HCT116 (cell line): ENCODE data around the gene TMEM187. TPM values are rescaled to one million over a fixed set of nuclear protein-coding genes. Genes with fewer than 3 reads are reported as not detected.
A peak's percentile ranks its signal among the peaks of the same experiment; 100 is the strongest.

ENCODE experiments used
- ATAC-seq: fragments of 200-7000 bp; cut with Tn5 transposase; 2 replicates; pipeline ENCODE4 v1.9.1; 2020; ENCODE audit warnings: mild to moderate bottlenecking, moderate library complexity
- BruUV-seq: library from RNA; stranded (reverse); fragments of 400-500 nt; replicated peaks from 2 replicates; lab custom pipeline; 2021; lab: Mats Ljungman, UMichigan
- CTCF ChIA-PET: fragments of 300-600 bp; sonication (Branson Sonifier 250); formaldehyde crosslinking; loops from one replicate; lab custom pipeline; 2021; ENCODE audit warnings: antibody characterized with exemption; lab: Charles Lee
- POLR2A ChIA-PET: fragments of 300-600, 350-600 bp; sonication (Branson Sonifier 250); formaldehyde crosslinking; loops from one replicate; lab custom pipeline; 2021; ENCODE audit warnings: antibody characterized with exemption; lab: Charles Lee
- RAD21 ChIA-PET, 2 experiments: fragments of 300-600 bp; sonication (Branson Sonifier 250); formaldehyde crosslinking; loops; one replicate each; lab custom pipeline; 2023; ENCODE audit warnings: low total read pairs in 2 of 2; ENCODE audit not compliant: uncharacterized antibody in 2 of 2, unreplicated experiment in 2 of 2, low non-redundant PET in 1 of 2; lab: Charles Lee
- DNase-seq: peaks from one replicate; pipeline ENCODE4 v3.0.0-alpha.2; 2010; ENCODE audit warnings: low read depth, low spot score
- H2AFZ ChIP-seq: fragments of 200-600 bp; shearing (Covaris generic), sonication (generic); 2 replicates; pipeline ENCODE4 v1.6.1; 2017; ENCODE audit warnings: low read depth, mixed run types, mixed read lengths, antibody characterized with exemption, low read length; ENCODE audit not compliant: poor library complexity, severe bottlenecking
- H3K27ac ChIP-seq: 2 replicates; pipeline ENCODE4 v1.5.1; 2012; ENCODE audit warnings: low read depth, low read length
- H3K27me3 ChIP-seq: fragments of 200-600 bp; sonication (generic); 2 replicates; pipeline ENCODE4 v1.6.1; 2016; ENCODE audit warnings: mixed run types, low read length, mixed read lengths; ENCODE audit not compliant: insufficient read depth
- H3K36me3 ChIP-seq, 2 experiments: fragments of 200-500 bp in 1 of 2; fragments of 200-600 bp in 1 of 2; sonication (Bioruptor generic) in 1 of 2; sonication (generic) in 1 of 2; 2 replicates each; pipeline versions ENCODE4 v1.5.1 to v1.6.1; 2014 to 2016; ENCODE audit warnings: low read length in 2 of 2, inconsistent platforms in 1 of 2, mixed read lengths in 1 of 2, mixed run types in 1 of 2; ENCODE audit not compliant: insufficient read depth in 2 of 2, control insufficient read depth in 1 of 2
- H3K4me1 ChIP-seq, 2 experiments: fragments of 200-600 bp in 1 of 2; sonication (generic) in 1 of 2; 2 replicates each; pipeline versions ENCODE4 v1.5.1 to v1.6.1; 2012 to 2017; ENCODE audit warnings: low read length in 2 of 2, inconsistent platforms in 1 of 2, mild to moderate bottlenecking in 1 of 2, mixed read lengths in 1 of 2, mixed run types in 1 of 2, moderate library complexity in 1 of 2; ENCODE audit not compliant: insufficient read depth in 2 of 2, control insufficient read depth in 1 of 2
- H3K4me2 ChIP-seq: fragments of 200-600 bp; sonication (generic); 2 replicates; pipeline ENCODE4 v1.6.1; 2017; ENCODE audit warnings: mixed run types, low read length, mixed read lengths
- H3K4me3 ChIP-seq, 2 experiments: fragments of 200-600 bp in 1 of 2; sonication (generic) in 1 of 2; replicated peaks in 1 of 2; 2 replicates each; pipeline ENCODE4 v1.5.1; 2011 to 2016; ENCODE audit warnings: low read length in 2 of 2, control low read depth in 1 of 2, low read depth in 1 of 2, mild to moderate bottlenecking in 1 of 2, mixed read lengths in 1 of 2, mixed run types in 1 of 2
- H3K79me2 ChIP-seq: fragments of 200-600 bp; sonication (generic); 2 replicates; pipeline ENCODE4 v1.6.1; 2017; ENCODE audit warnings: mild to moderate bottlenecking, mixed run types, low read length, moderate library complexity, mixed read lengths; ENCODE audit not compliant: insufficient read depth
- H3K9ac ChIP-seq: fragments of 200-600 bp; sonication (generic); 2 replicates; pipeline ENCODE4 v1.6.1; 2016; ENCODE audit warnings: low read length, mixed read lengths
- H3K9me2 ChIP-seq: fragments of 200-600 bp; sonication (generic), shearing (Covaris generic); 2 replicates; pipeline ENCODE4 v1.6.1; 2017; ENCODE audit warnings: mixed run types, mild to moderate bottlenecking, moderate library complexity; ENCODE audit not compliant: insufficient read depth
- H3K9me3 ChIP-seq, 2 experiments: fragments of 200-500 bp in 1 of 2; fragments of 200-600 bp in 1 of 2; sonication (Bioruptor generic) in 1 of 2; sonication (generic) in 1 of 2; 2 replicates each; pipeline ENCODE4 v1.6.1; 2014 to 2017; ENCODE audit warnings: low read length in 2 of 2, mixed read lengths in 2 of 2, inconsistent platforms in 1 of 2, low read depth in 1 of 2, mild to moderate bottlenecking in 1 of 2, mixed run types in 1 of 2, moderate library complexity in 1 of 2; ENCODE audit not compliant: control insufficient read depth in 1 of 2, insufficient read depth in 1 of 2
- H4K20me1 ChIP-seq: fragments of 200-600 bp; sonication (generic), shearing (Covaris generic); 2 replicates; pipeline ENCODE4 v1.6.1; 2017; ENCODE audit warnings: mixed run types, mild to moderate bottlenecking, moderate library complexity; ENCODE audit not compliant: insufficient read depth
- CBX3 ChIP-seq: IDR thresholded peaks from 2 replicates; pipeline ENCODE4 v1.6.1; 2012; ENCODE audit warnings: low read depth
- CEBPB ChIP-seq: IDR thresholded peaks from 2 replicates; pipeline ENCODE4 v1.6.1; 2012; ENCODE audit warnings: low read depth
- CTCF ChIP-seq, 3 experiments: fragments of 200-600 bp in 1 of 3; sonication (generic) in 1 of 3; IDR thresholded peaks in 2 of 3; conservative IDR thresholded peaks in 1 of 3; 2 replicates each; pipeline ENCODE4 v1.5.1; 2012 to 2017; ENCODE audit warnings: low read depth in 2 of 3, low read length in 2 of 3, antibody characterized with exemption in 1 of 3, borderline replicate concordance in 1 of 3, control low read depth in 1 of 3, mild to moderate bottlenecking in 1 of 3, mixed read lengths in 1 of 3, mixed run types in 1 of 3, moderate library complexity in 1 of 3; ENCODE audit not compliant: insufficient read depth in 1 of 3
- EGR1 ChIP-seq: IDR thresholded peaks from 2 replicates; pipeline ENCODE4 v1.6.1; 2012; ENCODE audit warnings: low read depth
- ELF1 ChIP-seq: IDR thresholded peaks from 2 replicates; pipeline ENCODE4 v1.6.1; 2012; ENCODE audit warnings: low read depth, borderline replicate concordance
- EZH2phosphoT487 ChIP-seq: fragments of 200-600 bp; IDR thresholded peaks from 2 replicates; pipeline ENCODE4 v1.6.1; 2018; ENCODE audit warnings: antibody characterized with exemption, borderline replicate concordance
- JUND ChIP-seq: IDR thresholded peaks from 2 replicates; pipeline ENCODE4 v1.6.1; 2012
- MAX ChIP-seq: IDR thresholded peaks from 2 replicates; pipeline ENCODE4 v1.6.1; 2012
- POLR2A ChIP-seq: IDR thresholded peaks from 2 replicates; pipeline ENCODE4 v1.7.0; 2011; ENCODE audit warnings: borderline replicate concordance; ENCODE audit not compliant: insufficient read depth, insufficient read length; ENCODE audit errors: extremely low read depth
- POLR2AphosphoS5 ChIP-seq: IDR thresholded peaks from 2 replicates; pipeline ENCODE4 v1.6.1; 2011; ENCODE audit warnings: mild to moderate bottlenecking, low read depth, low read length, moderate library complexity
- SIN3A ChIP-seq: IDR thresholded peaks from 2 replicates; pipeline ENCODE4 v1.6.1; 2012; ENCODE audit warnings: low read depth
- SRF ChIP-seq: IDR thresholded peaks from 2 replicates; pipeline ENCODE4 v1.6.1; 2012; ENCODE audit warnings: low read depth
- TCF7L2 ChIP-seq: IDR thresholded peaks from 2 replicates; pipeline ENCODE4 v1.7.0; 2011; ENCODE audit warnings: borderline replicate concordance, inconsistent platforms; ENCODE audit not compliant: insufficient read depth, insufficient read length; ENCODE audit errors: extremely low read depth
- ZFX ChIP-seq: fragments of 450-650 bp; IDR thresholded peaks from 2 replicates; pipeline ENCODE4 v1.6.1; 2017
- ZNF274 ChIP-seq: fragments of 200-500 bp; sonication (Bioruptor generic); IDR thresholded peaks from 2 replicates; pipeline ENCODE4 v1.6.1; 2014; ENCODE audit warnings: mild to moderate bottlenecking, low read depth, low read length, inconsistent platforms
- intact Hi-C: fragments of 100-400 bp; cut with micrococcal nuclease; formaldehyde crosslinking; loops from 2 replicates; pipeline ENCODE4 v1.10.0; 2022
- total RNA-seq: library from RNA; stranded (reverse); gene quantifications from one replicate; pipeline ENCODE4 v1.2.1, GENCODE V29; 2021; ENCODE audit not compliant: unreplicated experiment
- TF ChIP-seq, protein P1 (sequence below): IDR thresholded peaks from 2 replicates; pipeline ENCODE4 v1.6.1; 2011; ENCODE audit warnings: mild to moderate bottlenecking, low read length, moderate library complexity; ENCODE audit not compliant: insufficient replicate concordance; ENCODE audit errors: extremely low read depth

The TMEM187 gene
- total RNA-seq, 1 experiment from 2014 or later: 12.6 TPM

DNA sequence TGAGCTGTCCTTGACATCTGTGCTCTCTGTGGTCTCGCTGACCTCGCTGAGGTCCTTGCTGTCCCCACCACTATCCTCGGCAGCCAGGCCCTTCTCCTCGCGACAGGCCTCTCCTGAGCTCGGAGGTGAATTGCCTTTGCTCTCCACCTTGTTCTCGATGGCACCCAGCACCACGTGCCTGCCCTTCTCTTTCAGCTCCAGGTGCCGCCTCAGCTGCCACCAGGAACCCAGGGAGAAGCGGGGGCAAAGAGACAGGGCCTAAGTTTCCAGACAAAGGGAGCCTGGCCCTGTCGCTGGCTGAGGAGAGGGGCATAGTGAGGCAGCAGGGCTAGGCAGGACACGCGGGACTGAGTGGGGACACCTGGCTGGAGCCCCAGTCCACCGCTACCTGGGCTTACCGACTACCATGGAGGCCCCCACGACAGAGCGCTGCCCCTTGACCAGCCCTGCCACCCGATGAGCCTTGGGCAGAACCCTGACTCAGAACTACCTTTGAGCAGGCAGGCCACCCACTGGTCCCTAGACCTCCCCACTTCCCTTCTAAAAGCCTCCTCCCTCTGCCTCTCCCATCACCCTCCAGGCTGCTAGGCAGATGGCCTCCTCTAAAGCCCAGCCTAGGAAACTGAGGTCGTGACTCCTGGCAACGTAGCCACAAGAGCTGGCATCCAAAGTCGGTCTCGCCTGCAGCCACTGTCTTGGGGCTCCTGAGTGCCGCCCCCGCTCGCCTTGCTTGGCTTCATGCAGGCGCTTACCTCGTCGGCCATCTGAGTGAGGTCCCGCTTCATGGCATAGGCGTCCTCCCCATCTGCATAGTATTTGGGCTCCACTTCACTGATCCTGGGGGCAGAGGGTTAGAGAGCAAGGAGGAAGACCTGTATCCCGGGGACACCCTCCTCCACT, 42.3 kb upstream of the TMEM187 start:
- ChIA-PET RAD21 (no interaction called here), POLR2A (no interaction called here), CTCF (interaction anchor here (1.4 kb wide), 1 partner anchor 17 kb away, joined by 3 read pairs; no protein-coding TSS in a partner anchor)
- ATAC-seq (no peak), DNase-seq (no peak)
- no peak overlapping the region for H3K4me2 ChIP-seq
- H3K79me2 ChIP-seq: peaks cover 36% of the 10 kb centered on the region
- no peak for TF ChIP-seq MAX
- TF ChIP-seq ZFX: no peak
- TF ChIP-seq JUND: no peak
- no peak for TF ChIP-seq SRF
- TF ChIP-seq ELF1: no peak
- no peak for TF ChIP-seq CBX3
- TF ChIP-seq EGR1: no peak
- no peaks in the 10 kb centered on the region for H3K9me3 ChIP-seq
- no peaks in the 10 kb centered on the region for H4K20me1 ChIP-seq
- no peak overlapping the region for H3K4me3 ChIP-seq
- peaks cover 16 to 35% of the 10 kb centered on the region in 2 experiments for H3K4me1 ChIP-seq
- H3K27ac ChIP-seq: peak overlapping the region; percentile 62
- H3K9me2 ChIP-seq: no peaks in the 10 kb centered on the region
- H3K36me3 ChIP-seq: peaks cover 0 to 5% of the 10 kb centered on the region in 2 experiments; a peak in 2 of 4 replicates
- no peak overlapping the region for H2AFZ ChIP-seq
- H3K27me3 ChIP-seq: no peaks in the 10 kb centered on the region
- BruUV-seq: no TSS peak
- H3K9ac ChIP-seq: no peak overlapping the region
- intact Hi-C loops: no loop called here

DNA sequence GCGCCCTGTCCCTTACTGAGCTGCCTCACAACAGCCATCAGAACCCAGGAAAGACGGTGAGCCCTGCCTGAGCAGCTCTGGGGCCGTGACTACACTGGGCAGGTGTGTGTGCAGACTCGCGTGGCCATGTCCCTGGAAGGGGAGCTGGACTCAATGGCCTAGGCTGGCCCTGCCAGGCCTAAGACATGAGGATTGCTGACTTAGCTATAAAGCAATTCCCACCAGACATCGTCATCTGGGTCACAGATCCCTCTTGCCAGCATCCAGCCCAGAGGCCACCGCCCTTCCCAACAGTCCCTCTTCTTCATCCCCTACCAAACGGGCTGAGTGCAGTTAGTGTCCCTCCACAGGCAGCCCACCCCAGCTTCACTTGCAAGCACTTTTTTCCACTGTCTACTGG, 41.4 kb upstream of the TMEM187 start:
- ChIA-PET CTCF (no interaction called here), POLR2A (no interaction called here), RAD21 (no interaction called here)
- H4K20me1 ChIP-seq: no peaks in the 10 kb centered on the region
- H3K79me2 ChIP-seq: peaks cover 30% of the 10 kb centered on the region
- H3K27ac ChIP-seq: no peak overlapping the region
- no peaks in the 10 kb centered on the region for H3K27me3 ChIP-seq
- DNase-seq (no peak), ATAC-seq (no peak)
- BruUV-seq: no TSS peak
- no peaks in the 10 kb centered on the region for H3K9me3 ChIP-seq
- H2AFZ ChIP-seq: no peak overlapping the region
- H3K4me3 ChIP-seq: no peak overlapping the region
- H3K4me1 ChIP-seq: peaks cover 16 to 38% of the 10 kb centered on the region in 2 experiments
- intact Hi-C loops: no loop called here
- no peak overlapping the region for H3K4me2 ChIP-seq
- peaks cover 0 to 5% of the 10 kb centered on the region in 2 experiments; a peak in 2 of 4 replicates for H3K36me3 ChIP-seq
- H3K9me2 ChIP-seq: no peaks in the 10 kb centered on the region
- no peak for TF ChIP-seq POLR2A
- TF ChIP-seq TCF7L2: no peak
- TF ChIP-seq EZH2phosphoT487: no peak
- no peak for TF ChIP-seq CBX3
- TF ChIP-seq CEBPB: no peak
- TF ChIP-seq, protein P1, sequence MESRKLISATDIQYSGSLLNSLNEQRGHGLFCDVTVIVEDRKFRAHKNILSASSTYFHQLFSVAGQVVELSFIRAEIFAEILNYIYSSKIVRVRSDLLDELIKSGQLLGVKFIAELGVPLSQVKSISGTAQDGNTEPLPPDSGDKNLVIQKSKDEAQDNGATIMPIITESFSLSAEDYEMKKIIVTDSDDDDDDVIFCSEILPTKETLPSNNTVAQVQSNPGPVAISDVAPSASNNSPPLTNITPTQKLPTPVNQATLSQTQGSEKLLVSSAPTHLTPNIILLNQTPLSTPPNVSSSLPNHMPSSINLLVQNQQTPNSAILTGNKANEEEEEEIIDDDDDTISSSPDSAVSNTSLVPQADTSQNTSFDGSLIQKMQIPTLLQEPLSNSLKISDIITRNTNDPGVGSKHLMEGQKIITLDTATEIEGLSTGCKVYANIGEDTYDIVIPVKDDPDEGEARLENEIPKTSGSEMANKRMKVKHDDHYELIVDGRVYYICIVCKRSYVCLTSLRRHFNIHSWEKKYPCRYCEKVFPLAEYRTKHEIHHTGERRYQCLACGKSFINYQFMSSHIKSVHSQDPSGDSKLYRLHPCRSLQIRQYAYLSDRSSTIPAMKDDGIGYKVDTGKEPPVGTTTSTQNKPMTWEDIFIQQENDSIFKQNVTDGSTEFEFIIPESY: no peak
- TF ChIP-seq SIN3A: no peak
- no peak for TF ChIP-seq JUND
- no peak for TF ChIP-seq ZFX
- TF ChIP-seq POLR2AphosphoS5: no peak
- no peak for TF ChIP-seq CTCF (IDR thresholded peaks at IDR 0.05 in 2 of 3, conservative IDR thresholded peaks at IDR 0.05 in 1 of 3; ENCODE audit: borderline replicate concordance in 1 of 3, insufficient read depth in 1 of 3, low read depth in 2 of 3, low read length in 2 of 3)
- TF ChIP-seq ZNF274: no peak
- no peak overlapping the region for H3K9ac ChIP-seq
